HG03095 (cell line): ENCODE data around the gene POLR1A.

Experiments used
- ATAC-seq: cut with Tn5 transposase; IDR thresholded peaks from one replicate; pipeline ENCODE4 v1.9.1; 2021; ENCODE audit warnings: moderate library complexity; ENCODE audit not compliant: unreplicated experiment

The POLR1A gene

DNA sequence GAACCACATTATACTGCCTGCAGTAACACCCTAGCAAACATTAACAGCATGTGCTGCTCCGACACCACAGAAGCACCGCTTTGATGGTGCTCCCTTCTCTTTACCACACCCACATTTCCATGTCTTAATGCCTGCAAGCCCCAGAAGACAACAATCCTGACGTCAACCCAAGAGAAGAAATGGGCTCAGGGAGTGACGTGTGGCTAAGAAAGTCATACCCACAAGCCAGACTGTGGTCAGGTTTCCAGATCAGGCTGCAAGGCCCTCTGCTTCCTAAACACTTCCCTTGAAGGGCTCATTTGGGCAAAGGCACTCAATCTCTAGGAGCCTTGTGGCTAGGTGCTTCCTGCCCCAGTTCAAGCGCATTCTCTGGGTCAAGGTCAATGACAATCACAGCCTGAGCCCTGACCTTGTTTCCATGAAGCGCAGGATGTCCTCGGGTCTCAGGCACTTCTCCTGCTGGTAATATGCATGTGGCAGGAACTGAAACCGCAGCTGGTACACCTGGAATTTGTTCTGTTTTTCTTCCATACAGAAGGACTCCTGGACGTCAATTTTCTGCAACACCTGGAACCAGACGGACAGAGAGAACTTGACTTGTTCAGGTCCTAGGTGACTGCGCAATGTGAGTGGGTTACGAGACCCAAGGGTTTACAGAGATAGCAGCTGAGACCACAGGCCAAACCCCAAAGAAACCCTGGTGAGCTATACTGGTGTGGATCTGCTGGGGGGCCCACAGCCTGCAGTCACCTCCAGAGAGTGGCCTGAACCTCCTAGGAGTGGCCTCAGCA, 67.2 kb downstream of the POLR1A start:
- no peak for ATAC-seq

DNA sequence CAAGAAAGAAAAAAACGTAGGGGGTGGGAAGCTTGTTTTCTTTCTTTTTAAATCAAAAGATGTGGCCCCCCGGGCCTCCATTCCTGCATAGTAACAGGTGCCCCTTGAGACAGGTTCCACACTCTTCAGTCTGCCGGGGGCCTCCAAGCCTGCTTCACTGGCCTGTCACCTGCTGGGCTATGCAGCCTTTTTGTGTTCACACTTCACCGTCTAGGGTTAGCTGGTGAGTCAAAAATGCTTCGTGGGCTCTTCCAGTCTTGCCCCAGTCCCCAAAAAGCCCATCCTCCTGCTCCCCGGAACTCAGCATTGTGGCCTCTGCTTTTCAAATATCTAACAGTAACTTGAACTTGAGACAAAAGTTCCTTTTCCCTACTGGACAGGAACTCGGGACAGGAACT, 67.9 kb downstream of the POLR1A start:
- ATAC-seq, result no peak

DNA sequence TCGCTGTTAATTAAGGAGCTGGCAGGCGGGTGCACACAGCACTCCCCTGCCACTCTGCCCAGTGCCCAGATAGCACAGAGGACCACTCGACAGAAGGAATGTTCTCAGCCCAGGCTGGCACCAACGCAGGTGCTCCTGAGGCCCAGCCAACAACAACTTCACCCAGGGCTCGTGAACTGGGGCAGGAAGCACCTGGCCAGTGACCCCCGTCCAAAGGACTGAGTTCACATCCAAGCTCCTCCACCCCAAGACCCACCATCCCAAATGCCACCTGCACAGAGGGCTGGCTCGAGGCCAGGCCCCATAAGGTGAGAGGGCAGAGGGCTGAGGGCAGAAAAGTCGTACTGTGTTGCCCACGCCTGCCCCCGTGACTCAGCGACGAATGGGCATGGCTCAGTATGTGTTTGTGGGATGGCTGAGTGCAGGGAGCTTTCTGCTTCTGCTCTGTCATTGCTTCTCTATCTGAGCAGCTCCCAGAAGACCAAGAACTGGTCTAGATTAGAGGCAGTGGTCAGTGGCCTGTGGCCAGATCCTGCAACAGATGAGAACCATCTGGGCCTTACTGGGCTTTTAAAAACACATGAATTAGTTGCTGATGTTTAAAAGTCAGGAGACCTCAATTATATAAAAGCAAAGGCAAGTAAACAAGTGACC, 68.4 kb downstream of the POLR1A start:
- ATAC-seq, result no peak

DNA sequence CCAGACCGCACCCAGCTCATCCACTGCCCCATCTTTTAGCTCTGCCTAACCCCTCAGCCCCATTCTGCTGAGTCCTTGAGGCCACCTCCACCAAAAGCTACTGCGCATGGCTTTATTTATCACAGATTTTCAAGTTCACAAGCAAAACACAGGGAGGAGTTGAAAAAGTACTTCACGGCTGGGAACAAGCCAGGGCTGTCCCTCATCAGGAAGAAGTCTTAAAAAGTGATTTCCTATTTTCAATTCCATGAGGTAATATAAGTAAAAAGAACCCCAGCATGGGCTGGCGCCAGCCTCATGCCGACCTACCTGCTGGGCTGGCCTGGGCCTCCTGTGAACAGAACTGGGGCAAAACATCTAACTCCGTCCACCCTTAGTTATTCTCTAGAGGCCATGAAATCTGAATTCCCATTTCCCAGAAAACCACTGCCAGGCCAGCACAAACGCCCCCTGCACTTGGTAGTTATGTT, 69.0 kb downstream of the POLR1A start:
- ATAC-seq, result no peak

DNA sequence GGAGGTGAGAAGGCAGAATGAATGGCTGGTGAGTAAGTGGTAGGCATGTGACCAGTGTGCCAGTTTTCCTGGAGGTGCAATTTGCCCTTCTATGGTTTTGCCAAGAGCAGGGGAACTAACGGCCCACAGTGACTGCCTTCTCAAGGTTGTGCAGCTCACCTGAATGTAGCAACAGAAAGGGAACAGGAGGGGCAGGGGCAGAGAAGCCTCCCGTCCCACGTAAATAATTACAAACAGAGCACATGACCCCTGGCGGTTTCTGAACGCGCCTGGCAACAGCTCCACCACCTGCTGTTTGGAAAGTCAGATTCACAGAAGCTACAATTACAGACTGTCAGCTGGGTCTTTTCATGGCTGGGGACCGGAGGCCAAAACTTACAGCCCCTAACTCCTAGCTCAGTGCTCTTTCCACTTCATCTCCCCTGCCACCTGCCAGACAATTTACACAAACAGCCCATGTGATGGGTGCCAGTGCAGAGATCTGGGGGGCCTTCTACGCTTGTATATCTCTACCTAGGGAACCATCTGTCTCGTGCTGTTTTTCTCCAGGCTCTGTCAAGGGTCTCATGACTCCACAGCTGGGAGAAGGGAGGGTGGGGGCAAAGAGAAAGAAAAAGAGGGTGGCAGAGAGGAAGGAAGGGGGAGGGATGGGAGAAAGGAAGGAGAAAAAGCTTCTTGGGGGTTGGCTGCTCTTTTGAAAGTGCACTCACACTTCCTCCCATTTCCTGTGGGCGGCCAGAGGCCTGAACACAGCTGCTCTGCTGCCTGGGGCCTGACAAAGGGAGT, 69.6 kb downstream of the POLR1A start:
- peak; percentile 77 for ATAC-seq

DNA sequence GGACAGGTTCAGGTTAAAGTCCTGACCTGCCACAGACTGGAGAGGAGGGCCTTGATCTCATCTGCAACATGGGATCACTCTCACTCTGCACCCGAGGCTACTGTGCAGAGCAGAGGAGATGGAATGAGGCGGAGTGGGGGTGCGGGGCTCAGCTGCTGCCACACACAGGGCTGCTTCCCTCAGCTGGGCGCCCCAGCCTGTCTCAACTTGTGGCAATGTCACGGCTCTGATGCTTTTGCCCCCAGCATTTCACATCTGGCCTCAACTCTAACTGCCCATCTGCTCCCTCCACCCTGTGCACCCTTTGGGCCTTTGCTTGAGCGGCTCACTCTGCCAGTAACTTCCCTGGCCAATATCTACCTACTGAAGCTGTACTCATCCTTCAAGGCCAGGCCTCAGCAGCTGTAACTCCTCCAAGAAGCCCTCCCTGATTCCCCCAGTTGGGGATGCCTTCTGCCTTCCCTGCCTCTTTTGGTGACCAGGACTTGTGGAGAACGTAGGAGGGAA, 70.3 kb downstream of the POLR1A start:
- ATAC-seq, result no peak

DNA sequence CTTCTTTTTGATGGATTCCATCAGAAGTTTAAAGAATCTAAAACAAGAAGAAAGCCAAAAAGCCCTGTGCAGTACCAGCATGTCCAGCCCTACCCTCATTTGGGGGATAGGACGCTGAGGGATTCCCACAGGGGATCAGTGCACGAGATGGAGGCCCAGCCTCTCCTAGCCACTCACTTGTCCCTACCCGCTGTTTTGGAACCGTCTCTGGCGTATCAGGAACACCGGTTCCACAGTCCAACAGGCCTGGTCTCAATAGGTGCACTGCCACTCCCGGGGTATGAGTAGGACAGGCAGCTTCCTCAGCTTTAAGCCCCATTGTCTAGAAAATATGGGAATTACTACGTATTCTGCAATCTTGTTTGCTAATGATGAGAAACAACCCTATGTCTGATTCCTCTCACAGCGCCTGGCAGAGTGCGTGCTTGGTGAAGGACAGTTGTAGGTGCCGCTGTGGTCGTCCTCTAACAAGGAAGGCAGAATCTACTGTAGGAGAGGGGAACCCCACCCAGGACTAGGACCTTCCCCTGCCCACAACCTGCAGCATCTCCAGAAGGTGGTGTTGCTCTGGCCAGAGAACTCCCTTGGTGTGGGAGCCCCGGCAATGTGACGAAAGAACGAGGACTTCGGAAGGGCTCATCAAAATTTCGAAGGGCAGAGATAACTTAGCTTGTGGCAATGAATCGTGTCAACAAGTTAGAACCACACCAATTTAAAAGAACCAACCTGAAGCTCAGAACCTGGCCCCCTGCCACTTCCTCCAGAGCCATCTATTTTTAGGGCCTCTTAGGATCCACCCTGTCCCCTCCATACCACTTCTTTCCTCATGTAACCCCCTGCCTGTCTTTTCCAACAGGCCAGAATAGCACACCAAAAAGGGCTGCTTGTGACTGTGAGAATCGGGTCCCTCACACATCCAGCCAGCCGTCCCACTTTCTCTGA, 71.7 kb downstream of the POLR1A start:
- ATAC-seq, result no peak

DNA sequence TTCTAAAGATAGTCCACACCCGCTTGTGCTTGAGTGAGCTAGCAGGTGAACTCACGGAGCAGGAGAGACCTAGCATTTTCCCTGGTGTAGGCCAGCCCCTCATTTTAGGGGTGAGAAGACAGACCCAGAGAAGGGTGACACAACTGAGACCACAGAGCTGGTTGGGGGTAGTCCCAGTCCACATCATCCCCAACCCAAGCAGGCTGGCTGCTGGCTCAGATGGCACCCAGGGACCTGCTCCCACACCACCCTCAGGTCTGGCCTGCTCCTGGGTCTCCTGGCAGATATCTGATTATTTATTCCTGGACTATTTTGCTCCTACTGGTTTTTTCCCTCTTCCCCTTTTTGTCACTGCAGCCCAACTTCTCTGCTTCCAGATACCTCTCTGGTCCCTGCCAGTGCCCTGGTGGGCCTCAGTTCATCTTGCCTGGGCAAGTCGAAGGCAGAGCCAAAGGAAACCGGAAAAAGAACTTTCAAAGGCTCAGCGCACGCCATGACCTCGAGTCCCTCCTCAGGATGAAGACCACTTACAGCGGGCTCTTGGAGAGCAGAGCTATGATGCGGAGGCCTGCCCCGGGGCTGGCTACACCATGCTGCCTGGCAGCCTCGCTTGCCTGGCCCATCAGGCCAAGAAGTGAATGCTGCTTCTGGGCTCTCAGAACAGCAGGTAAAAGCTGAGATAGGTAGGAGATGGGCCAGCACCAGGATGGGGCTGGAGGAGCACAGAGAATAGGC, 72.7 kb downstream of the POLR1A start:
- no peak for ATAC-seq

DNA sequence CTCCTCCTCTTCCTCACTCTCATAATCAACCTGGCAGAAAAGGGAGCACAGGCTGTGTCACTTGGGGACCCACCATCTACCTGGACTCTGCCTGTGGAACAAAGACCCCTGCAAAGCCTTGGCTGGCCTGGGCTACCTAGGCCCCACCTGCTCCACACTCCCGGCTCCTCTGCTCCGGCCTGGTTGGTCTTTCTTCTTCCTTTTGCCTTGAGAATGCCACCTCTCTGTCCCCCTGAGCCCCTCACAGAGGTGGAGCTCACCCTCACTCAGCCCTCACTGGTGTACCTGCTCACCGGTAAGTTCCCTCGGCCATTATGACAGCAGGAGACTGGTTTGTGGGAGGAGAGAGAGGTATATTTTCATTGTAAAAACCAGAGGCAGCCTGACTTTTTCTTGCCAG, 74.1 kb downstream of the POLR1A start:
- ATAC-seq, result no peak

DNA sequence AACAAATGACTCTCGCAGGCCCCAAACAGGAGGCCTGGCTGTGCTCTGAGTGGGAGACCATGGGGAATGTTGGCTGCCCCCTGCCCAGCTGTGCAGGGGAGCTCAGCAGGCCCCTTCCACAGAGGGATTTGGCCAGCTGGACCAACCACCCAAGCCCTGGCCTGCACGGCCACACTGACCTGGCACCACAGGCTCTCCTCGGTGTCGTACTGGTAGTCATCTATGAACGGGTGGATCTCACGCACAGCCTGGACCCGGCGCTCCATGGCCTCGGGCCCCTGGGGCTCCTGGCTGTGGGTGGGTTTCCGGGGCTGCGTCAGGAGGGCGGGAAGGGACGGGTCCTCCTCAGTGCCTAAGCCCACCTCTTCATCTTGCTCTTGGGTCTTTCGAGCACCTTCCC, 74.5 kb downstream of the POLR1A start:
- ATAC-seq, result no peak

DNA sequence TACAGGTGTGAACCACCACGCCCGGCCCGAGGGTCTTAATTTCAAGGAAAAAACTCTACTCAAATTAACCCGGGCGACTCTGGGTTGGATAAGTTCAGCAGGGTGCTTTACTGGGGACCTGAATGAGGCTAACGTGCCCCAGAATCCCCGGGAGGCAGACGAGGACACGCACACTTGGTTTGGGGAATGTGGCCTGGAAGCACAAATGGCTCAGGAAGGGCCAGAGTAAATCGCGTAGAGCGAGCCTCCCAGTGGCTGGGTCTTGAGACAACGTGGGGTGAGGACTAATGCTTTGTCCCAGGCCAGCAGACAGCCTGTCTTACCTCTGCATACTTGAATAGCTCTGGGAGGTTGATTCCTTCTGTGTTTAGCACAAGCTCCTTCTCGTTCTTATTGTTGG, 75.8 kb downstream of the POLR1A start:
- ATAC-seq, result no peak

DNA sequence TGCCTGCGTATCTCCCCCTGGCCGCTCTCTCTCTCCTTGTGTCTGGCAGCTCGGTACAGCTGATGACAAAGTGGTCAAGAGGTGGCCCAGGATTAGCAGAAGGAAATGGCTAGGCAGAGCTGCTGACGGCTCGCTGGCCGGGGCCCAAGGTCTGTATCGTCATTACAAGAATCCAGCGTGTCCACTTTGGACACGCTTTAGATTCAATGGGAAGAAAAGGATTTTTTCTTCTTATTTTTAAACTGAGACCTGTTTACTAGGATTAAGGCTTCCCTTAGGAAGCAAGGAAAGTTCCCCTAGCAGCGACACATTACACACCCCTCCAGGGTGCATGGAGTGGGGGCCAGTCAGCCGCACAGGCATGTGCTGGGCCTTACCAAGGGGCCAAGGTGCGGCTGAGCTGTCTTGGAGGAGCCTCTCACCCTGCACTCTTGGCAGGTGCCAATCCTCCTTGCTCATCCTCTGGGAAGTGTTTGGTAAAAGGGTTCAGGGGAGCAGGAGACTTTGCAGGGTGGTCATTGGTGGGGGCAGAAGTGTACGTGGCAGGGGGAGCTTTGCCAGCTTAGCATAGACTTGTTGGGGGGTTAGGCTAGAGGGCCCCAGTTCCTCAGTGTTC, 76.8 kb downstream of the POLR1A start:
- no peak for ATAC-seq

DNA sequence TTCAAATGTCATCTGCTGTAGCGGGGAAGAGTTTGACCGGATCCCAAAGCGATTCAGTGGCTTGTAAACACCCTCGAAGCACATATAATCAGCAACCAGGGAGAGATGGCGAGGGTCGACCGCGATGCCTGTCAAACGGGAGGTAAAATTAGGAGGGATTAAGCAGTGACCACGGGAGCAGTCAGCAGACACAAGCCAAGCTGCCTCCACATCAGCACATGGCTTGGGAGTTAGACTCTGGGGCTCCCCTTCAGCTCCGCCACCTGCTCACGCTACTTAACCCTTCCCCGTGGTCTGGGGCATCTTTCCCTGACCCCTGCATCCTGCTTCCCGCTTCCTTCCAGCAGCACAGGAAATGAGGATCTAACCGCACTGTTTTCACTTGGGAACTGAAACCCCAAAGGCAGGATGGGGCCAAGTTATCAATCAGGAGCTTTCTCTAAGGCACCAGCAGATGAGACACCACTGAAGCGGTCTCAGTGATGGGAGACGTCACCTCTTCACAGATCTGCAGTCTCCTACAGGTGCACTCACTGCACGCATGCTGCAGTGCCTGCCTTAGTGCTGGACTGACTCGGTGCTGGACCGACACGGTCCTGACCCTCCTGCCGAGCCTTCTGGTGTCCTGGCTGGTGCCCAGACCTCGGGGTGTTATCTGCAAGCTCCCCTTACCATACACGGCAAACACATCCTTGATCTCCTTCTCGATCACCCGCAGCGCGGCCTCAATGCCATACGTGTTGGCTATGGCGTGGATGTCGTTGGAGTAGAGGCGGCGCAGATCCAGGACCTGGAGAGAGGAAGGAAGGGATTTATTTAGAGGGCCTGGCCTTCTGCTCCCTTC, 77.5 kb downstream of the POLR1A start:
- ATAC-seq, result no peak

DNA sequence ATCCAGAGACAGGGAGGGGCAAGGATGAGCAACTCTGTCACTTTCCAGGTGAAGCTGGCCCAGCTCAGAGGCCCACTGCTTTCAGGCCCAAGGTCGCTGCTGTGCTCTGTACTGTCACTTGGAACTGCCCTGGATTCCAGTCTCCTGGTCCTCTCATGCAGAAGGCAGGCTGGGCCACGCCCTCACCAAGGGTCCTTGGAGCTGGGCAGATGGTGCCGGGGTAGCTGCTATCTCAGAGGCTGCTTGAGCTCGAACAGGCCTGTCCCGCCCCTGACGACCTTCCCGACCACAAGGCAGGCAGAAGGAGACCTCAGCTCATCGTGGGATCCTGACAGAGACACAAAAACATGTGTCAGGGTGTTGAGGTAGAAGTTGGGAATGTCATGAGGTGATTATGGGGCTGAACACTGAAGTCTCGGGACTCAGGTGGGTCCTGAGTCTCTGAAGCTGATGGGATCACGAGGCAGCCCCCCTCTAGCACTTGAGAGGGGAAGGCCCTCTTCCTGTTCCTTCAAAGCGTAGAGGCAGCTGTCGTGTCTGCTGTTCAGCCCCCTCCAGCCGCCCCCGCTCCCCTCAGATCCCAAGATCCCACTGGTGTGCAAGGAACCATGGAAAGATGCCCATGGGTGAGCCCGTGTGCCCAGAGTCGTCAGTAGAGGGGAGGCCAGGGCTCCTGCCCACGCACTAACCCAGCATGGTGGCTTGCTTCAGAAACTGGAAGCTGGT, 78.3 kb downstream of the POLR1A start:
- ATAC-seq, result no peak

DNA sequence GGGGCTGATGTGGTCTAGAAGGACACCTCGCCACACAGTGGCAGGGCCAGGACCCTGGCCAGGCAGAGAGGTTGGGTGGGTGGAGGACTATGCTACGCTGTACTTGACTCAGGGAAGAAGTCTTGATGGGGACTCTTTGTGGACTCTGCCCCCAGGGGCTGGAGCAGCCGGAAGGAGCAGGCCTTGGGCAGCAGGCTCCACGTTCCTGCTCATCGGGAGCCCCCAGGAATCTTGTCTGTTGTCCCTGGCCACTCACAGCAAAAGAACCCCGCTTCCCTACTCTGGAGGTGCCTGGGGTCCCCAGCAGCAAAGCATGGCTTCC, 79.0 kb downstream of the POLR1A start:
- ATAC-seq, result no peak

DNA sequence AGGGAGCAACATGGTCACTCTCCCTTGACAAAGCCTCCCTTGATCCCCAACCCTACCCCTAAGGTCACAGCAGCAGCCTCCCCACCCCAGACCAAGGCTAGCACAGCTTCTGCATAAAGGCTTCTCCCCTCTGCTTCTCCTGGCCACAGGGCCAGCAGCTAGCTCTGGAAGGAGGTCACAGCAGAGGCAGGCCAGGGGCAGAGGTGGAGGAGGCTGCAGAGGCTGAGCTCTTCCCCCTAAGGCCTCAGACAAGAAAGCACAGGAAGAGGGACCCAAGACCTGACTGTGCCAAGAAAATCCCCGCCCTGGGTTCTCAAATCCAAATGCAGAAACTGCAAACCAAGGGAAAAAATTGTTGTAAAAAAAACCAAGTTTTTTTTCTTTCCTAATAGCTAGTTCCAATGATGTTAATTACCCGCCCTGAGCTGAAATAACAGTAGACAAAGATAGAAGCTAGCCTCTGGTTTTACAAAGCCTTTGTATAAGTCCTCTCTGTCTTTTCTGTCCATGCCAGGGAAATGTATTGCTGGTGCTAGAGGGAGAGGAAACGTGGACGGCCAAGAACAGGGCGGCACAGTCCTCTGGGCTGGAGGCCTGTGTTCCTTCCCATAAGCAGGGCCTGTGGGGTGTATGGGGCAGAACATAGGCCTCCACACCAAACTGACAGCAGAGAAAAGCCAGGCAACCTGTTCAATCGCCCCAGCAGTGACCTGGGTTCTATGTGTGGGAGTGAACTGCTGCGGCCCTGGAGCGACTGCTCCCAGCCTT, 79.5 kb downstream of the POLR1A start:
- no peak for ATAC-seq

DNA sequence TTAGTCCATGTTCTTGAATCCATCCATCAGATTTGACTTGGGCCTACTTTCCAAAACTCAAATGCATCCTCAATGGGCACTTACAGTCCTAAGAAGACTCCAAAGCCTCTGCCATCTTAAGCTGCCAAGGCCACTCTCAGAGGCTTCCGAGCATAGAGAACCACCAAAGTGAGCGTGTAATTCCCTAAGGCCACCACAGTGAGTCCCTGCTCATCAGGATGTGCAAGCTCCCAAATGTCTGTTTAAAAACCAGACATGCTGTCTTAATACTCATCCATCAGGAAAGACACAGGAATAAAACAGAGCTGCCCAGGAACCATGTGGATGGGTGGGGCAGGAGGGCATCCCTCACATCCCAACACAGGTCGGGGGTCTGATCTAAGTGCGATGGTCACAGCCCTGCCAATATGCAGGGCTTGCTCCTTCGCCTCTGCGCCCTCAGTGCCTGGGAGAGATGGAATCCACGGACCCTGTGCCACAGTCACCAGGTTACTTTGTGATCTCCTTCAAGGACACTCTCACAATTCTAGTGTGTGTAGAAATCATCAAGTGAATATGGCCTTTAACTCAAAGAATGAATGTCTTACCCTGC, 80.4 kb downstream of the POLR1A start:
- no peak for ATAC-seq
